ENCODE measurements around the gene CPZ. TPM values are rescaled to one million over a fixed set of nuclear protein-coding genes. Genes with fewer than 3 reads are reported as not detected.

CPZ gene
- total RNA-seq, 6 experiments from 2014 or later, result 0.24 to 0.80 (median 0.74) TPM; not detected in 1

GRCh38 chr4:8587469-8588195 is 4.9 kb upstream of the CPZ start:
- no peaks in the 10 kb centered on the region for H3K4me1 ChIP-seq
- H3K36me3 ChIP-seq, result no peaks in the 10 kb centered on the region
- no peak for ATAC-seq
- H3K4me3 ChIP-seq, result no peak overlapping the region
- DNase-seq, result no peak
- no peaks in the 10 kb centered on the region for H3K27me3 ChIP-seq
- TF ChIP-seq POLR2A (IDR thresholded peaks at IDR 0.05), result no peak
- TF ChIP-seq, protein P1, sequence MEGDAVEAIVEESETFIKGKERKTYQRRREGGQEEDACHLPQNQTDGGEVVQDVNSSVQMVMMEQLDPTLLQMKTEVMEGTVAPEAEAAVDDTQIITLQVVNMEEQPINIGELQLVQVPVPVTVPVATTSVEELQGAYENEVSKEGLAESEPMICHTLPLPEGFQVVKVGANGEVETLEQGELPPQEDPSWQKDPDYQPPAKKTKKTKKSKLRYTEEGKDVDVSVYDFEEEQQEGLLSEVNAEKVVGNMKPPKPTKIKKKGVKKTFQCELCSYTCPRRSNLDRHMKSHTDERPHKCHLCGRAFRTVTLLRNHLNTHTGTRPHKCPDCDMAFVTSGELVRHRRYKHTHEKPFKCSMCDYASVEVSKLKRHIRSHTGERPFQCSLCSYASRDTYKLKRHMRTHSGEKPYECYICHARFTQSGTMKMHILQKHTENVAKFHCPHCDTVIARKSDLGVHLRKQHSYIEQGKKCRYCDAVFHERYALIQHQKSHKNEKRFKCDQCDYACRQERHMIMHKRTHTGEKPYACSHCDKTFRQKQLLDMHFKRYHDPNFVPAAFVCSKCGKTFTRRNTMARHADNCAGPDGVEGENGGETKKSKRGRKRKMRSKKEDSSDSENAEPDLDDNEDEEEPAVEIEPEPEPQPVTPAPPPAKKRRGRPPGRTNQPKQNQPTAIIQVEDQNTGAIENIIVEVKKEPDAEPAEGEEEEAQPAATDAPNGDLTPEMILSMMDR (IDR thresholded peaks at IDR 0.05), result no peak
- WGBS (ENCODE audit: insufficient coverage, low coverage, low lambda C conversion rate, missing lambda C conversion rate), result 46% methylated on average over 7 of the region's 18 CpGs
- no peaks in the 10 kb centered on the region for H3K9me3 ChIP-seq
- no peak overlapping the region for H3K27ac ChIP-seq
- intact Hi-C loops (cut with DNase I), result loop anchor here in 1 of 2 donors (5.0 kb wide), 1 partner anchor 120 kb away; no protein-coding TSS in a partner anchor

DNA sequence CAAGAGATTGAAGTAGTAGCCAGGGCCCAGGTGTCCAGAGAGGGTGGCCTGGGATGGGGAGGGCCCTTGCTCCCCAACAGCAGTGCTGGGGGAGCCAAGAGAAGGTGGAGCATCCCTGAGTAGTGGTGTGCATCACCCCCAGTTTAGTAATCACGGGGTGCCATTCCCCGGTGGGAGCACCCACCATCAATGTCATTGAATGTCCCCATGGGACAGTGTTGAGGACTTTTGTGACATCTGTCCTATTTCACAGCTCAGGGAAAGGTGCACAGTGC is 4.4 kb upstream of the CPZ start:
- no CpG with 5 or more reads among the region's 2 CpGs for WGBS (ENCODE audit: insufficient coverage, low coverage, low lambda C conversion rate, missing lambda C conversion rate)
- intact Hi-C loops (cut with DNase I), result loop anchor here in 1 of 2 donors (5.0 kb wide), 1 partner anchor 121 kb away; no protein-coding TSS in a partner anchor
- Histone ChIP-seq H3K27ac (no peak overlapping the region), H3K27me3 (no peaks in the 10 kb centered on the region), H3K36me3 (no peaks in the 10 kb centered on the region), H3K4me1 (no peaks in the 10 kb centered on the region), H3K9me3 (no peaks in the 10 kb centered on the region), H3K4me3 (no peak overlapping the region)
- no peak for DNase-seq
- TF ChIP-seq, protein P1 (IDR thresholded peaks at IDR 0.05), result no peak
- no peak for TF ChIP-seq POLR2A (IDR thresholded peaks at IDR 0.05)
- ATAC-seq, result no peak

- H3K9me3 ChIP-seq, result no peaks in the 10 kb centered on the region
- peak in 2 of 3 donors; percentile 10 to 39 for DNase-seq
- no peak overlapping the region for H3K27ac ChIP-seq
- intact Hi-C loops (cut with DNase I), result loop anchor here in 1 of 2 donors (5.0 kb wide), 1 partner anchor 122 kb away; no protein-coding TSS in a partner anchor
- no peak for TF ChIP-seq POLR2A (IDR thresholded peaks at IDR 0.05)
- TF ChIP-seq, protein P1 (IDR thresholded peaks at IDR 0.05), result no peak
- ATAC-seq, result no peak
- H3K4me3 ChIP-seq, result no peak overlapping the region
- H3K27me3 ChIP-seq, result no peaks in the 10 kb centered on the region
- H3K4me1 ChIP-seq, result no peaks in the 10 kb centered on the region
- no peaks in the 10 kb centered on the region for H3K36me3 ChIP-seq
- WGBS (ENCODE audit: insufficient coverage, low coverage, low lambda C conversion rate, missing lambda C conversion rate), result 83% methylated on average over 6 of the region's 10 CpGs
Measured at GRCh38 chr4:8589336-8589735, 3.2 kb upstream of the CPZ start.

DNA sequence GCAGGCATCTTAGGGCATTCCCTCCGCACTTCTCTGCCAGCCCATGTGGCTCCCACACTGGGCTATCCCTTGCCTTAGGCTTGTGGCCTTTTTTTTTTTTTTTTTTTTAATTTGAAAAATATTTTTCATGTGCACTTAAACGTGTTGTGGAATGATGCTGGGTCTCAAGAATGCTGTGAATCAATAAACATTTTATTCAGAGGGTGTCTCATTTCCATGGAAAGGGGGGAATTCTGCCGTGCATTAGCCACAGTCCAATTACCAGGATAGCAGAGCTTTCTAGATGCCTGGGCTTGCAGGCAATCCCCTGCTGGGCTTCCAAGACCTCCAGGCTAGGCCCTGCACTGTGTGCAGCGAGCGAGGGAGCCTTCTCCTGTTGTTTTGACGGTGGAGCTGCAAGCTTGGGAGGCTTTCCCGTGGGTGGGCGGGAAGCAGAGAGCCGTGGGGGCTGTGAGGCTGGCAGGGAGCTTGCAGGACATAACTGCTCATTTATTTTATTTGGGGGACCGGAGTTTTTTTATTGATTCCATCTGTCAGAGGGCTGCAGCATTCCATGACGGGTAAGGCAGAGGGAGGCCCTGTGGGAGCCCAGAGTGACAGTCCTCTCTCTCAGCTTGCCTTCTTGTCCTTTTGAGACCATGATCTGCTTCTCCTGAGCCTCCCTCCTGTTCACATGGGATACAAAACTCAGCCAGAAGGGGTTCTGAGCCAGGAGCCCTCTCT is 2.6 kb upstream of the CPZ start:
- ATAC-seq (no peak), DNase-seq (peak in 1 of 3 donors; percentile 2)
- no peak for TF ChIP-seq POLR2A (IDR thresholded peaks at IDR 0.05)
- TF ChIP-seq, protein P1 (IDR thresholded peaks at IDR 0.05), result no peak
- Histone ChIP-seq H3K36me3 (no peaks in the 10 kb centered on the region), H3K27me3 (no peaks in the 10 kb centered on the region), H3K4me1 (no peaks in the 10 kb centered on the region), H3K9me3 (no peaks in the 10 kb centered on the region), H3K27ac (no peak overlapping the region), H3K4me3 (no peak overlapping the region)
- intact Hi-C loops (cut with DNase I), result loop anchor here (5.0 to 10.0 kb wide), 2 partner anchors 115 to 123 kb away; no protein-coding TSS in a partner anchor
- WGBS (ENCODE audit: insufficient coverage, low coverage, low lambda C conversion rate, missing lambda C conversion rate), result 31% methylated on average over 4 of the region's 11 CpGs
